ENCODE results near the gene KIAA0513. TPM values are rescaled to one million over a fixed set of nuclear protein-coding genes. Genes with fewer than 3 reads are reported as not detected.

Gene KIAA0513
- total RNA-seq, 4 donors from 2014 or later = 8.2 to 22.4 (median 21.4) TPM

- Histone ChIP-seq H3K27ac (peak overlapping the region; percentile 40 to 72 (median 62)), H3K4me1 (peaks cover 0 to 15% of the 10 kb centered on the region in 2 donors), H3K9me3 (no peaks in the 10 kb centered on the region), H3K27me3 (no peaks in the 10 kb centered on the region), H3K4me3 (no peak overlapping the region), H3K36me3 (peaks cover 0 to 15% of the 10 kb centered on the region in 2 donors)
- intact Hi-C loops (cut with DNase I; ENCODE audit: low total_unique reads) = no loop called here
- no peak for TF ChIP-seq CTCF (IDR thresholded peaks at IDR 0.05 in 4 of 5, conservative IDR thresholded peaks at IDR 0.05 in 1 of 5)
- ATAC-seq (peak; percentile 10 to 23), DNase-seq (no peak)
- in situ Hi-C loops (cut with MboI; ENCODE audit: low sequenced_read_pairs in 4 of 4) = no loop called here
These were observed 55.5 kb downstream of the KIAA0513 start for GRCh38 chr16:85083051-85083639.

- H3K4me3 ChIP-seq = no peak overlapping the region
- H3K36me3 ChIP-seq = no peaks in the 10 kb centered on the region
- in situ Hi-C loops (cut with MboI; ENCODE audit: low sequenced_read_pairs in 4 of 4) = no loop called here
- TF ChIP-seq POLR2A (IDR thresholded peaks at IDR 0.05) = no peak
- no peak for TF ChIP-seq CTCF (IDR thresholded peaks at IDR 0.05 in 4 of 5, conservative IDR thresholded peaks at IDR 0.05 in 1 of 5)
- no peak overlapping the region for H3K27ac ChIP-seq
- peaks cover 0 to 15% of the 10 kb centered on the region in 2 donors for H3K4me1 ChIP-seq
- DNase-seq = no peak
- no peak for ATAC-seq
- H3K27me3 ChIP-seq = no peaks in the 10 kb centered on the region
- no peaks in the 10 kb centered on the region for H3K9me3 ChIP-seq
- intact Hi-C loops (cut with DNase I; ENCODE audit: low total_unique reads) = no loop called here
These were observed 57.4 kb downstream of the KIAA0513 start for GRCh38 chr16:85084841-85085510.

GRCh38 chr16:85085721-85086120 lies 58.1 kb downstream of the KIAA0513 start:
- Histone ChIP-seq H3K4me1 (peaks cover 0 to 15% of the 10 kb centered on the region in 2 donors), H3K27me3 (no peaks in the 10 kb centered on the region), H3K27ac (no peak overlapping the region), H3K9me3 (no peaks in the 10 kb centered on the region), H3K4me3 (no peak overlapping the region), H3K36me3 (no peaks in the 10 kb centered on the region)
- no peak for TF ChIP-seq CTCF (IDR thresholded peaks at IDR 0.05 in 4 of 5, conservative IDR thresholded peaks at IDR 0.05 in 1 of 5)
- TF ChIP-seq POLR2A (IDR thresholded peaks at IDR 0.05) = no peak
- in situ Hi-C loops (cut with MboI; ENCODE audit: low sequenced_read_pairs in 4 of 4) (no loop called here), intact Hi-C loops (cut with DNase I; ENCODE audit: low total_unique reads) (loop anchor here (2.0 kb wide), 1 partner anchor 103 kb away; no protein-coding TSS in a partner anchor)
- DNase-seq (no peak), ATAC-seq (no peak)

- in situ Hi-C loops (cut with MboI; ENCODE audit: low sequenced_read_pairs in 4 of 4) (no loop called here), intact Hi-C loops (cut with DNase I; ENCODE audit: low total_unique reads) (loop anchor here (2.0 kb wide), 1 partner anchor 104 kb away; no protein-coding TSS in a partner anchor)
- TF ChIP-seq CTCF (IDR thresholded peaks at IDR 0.05 in 4 of 5, conservative IDR thresholded peaks at IDR 0.05 in 1 of 5) (peak; percentile 60 to 78 (median 72)), POLR2A (IDR thresholded peaks at IDR 0.05) (no peak)
- DNase-seq = peak in 1 of 2 donors; percentile 57
- H3K36me3 ChIP-seq = no peaks in the 10 kb centered on the region
- no peaks in the 10 kb centered on the region for H3K9me3 ChIP-seq
- peaks cover 0 to 15% of the 10 kb centered on the region in 2 donors for H3K4me1 ChIP-seq
- H3K27ac ChIP-seq = no peak overlapping the region
- H3K27me3 ChIP-seq = no peaks in the 10 kb centered on the region
- no peak overlapping the region for H3K4me3 ChIP-seq
- ATAC-seq = peak in 1 of 2 donors; percentile 63
These were observed 59.0 kb downstream of the KIAA0513 start for GRCh38 chr16:85086347-85087291.

All from gastrocnemius medialis (tissue), 4 donors.